A549 (cell line): ENCODE measurements around the gene RNF10. TPM values are rescaled to one million over a fixed set of nuclear protein-coding genes. Genes with fewer than 3 reads are reported as not detected.

ENCODE experiments used
- ATAC-seq, 2 experiments: fragments of 200-7000 bp in 1 of 2; fragments of >200 bp in 1 of 2; cut with Nextera tagmentation in 1 of 2; cut with Tn5 transposase in 1 of 2; 3 replicates each; pipeline versions ENCODE4 v1.8.0 to v1.9.1; 2018 to 2020; ENCODE audit warnings: mild to moderate bottlenecking in 1 of 2, moderate library complexity in 1 of 2
- CTCF ChIA-PET: fragments of 300-600 bp; sonication (Branson Sonifier 250); formaldehyde crosslinking; extraction: SDS; loops from one replicate; lab custom pipeline; 2021; ENCODE audit warnings: antibody characterized with exemption, inconsistent platforms; lab: Yijun Ruan, JAX
- POLR2A ChIA-PET: fragments of 350-600 bp; formaldehyde crosslinking; extraction: SDS; loops from one replicate; lab custom pipeline; 2021; ENCODE audit warnings: antibody characterized with exemption, inconsistent platforms; lab: Yijun Ruan, JAX
- DNase-seq, 2 experiments: peaks; one replicate each; pipeline versions ENCODE4 v3.0.0 to v3.0.0-alpha.2; 2011 to 2016; ENCODE audit warnings: low read depth in 1 of 2, low spot score in 1 of 2
- FAIRE-seq: peaks from 2 replicates; lab custom pipeline; 2011; peaks lifted over from hg19 to GRCh38; lab: Jason Lieb, UNC
- H3K27ac ChIP-seq, 2 experiments: fragments of >200 bp; sonication (Bioruptor Twin); formaldehyde crosslinking; 3 replicates each; pipeline ENCODE4 v1.5.1; 2016 to 2017
- H3K4me1 ChIP-seq: fragments of >200 bp; sonication (Bioruptor Twin); formaldehyde crosslinking; 3 replicates; pipeline ENCODE4 v1.6.1; 2016
- H3K4me2 ChIP-seq: fragments of >200 bp; sonication (Bioruptor Twin); formaldehyde crosslinking; 3 replicates; pipeline ENCODE4 v1.6.1; 2016
- H3K4me3 ChIP-seq: fragments of >200 bp; sonication (Bioruptor Twin); formaldehyde crosslinking; 3 replicates; pipeline ENCODE4 v1.5.1; 2016
- H3K9me3 ChIP-seq: fragments of >200 bp; sonication (Bioruptor Twin); formaldehyde crosslinking; 3 replicates; pipeline ENCODE4 v1.6.1; 2016
- CBX2 ChIP-seq: fragments of 200-600 bp; sonication (generic); IDR thresholded peaks from 2 replicates; pipeline ENCODE4 v1.6.1; 2016; ENCODE audit warnings: low read depth, mild to moderate bottlenecking, borderline replicate concordance
- CBX8 ChIP-seq: fragments of 200-600 bp; sonication (generic); IDR thresholded peaks from 2 replicates; pipeline ENCODE4 v1.6.1; 2016
- CHD2 ChIP-seq: fragments of 150-350 bp; IDR thresholded peaks from 2 replicates; pipeline ENCODE4 v1.6.1; 2014; ENCODE audit warnings: low read length; ENCODE audit not compliant: partially characterized antibody
- CHD4 ChIP-seq: fragments of 200-600 bp; sonication (generic); IDR thresholded peaks from 2 replicates; pipeline ENCODE4 v1.6.1; 2016; ENCODE audit warnings: antibody characterized with exemption, mild to moderate bottlenecking, borderline replicate concordance
- CTCF ChIP-seq: fragments of >200 bp; sonication (Bioruptor Twin); formaldehyde crosslinking; IDR thresholded peaks from 3 replicates; pipeline ENCODE4 v1.5.1; 2016
- EHF ChIP-seq: fragments of 250-450 bp; sonication (Bioruptor Pico); IDR thresholded peaks from 2 replicates; pipeline ENCODE4 v1.5.0; 2020; ENCODE audit warnings: mild to moderate bottlenecking
- EHMT2 ChIP-seq: fragments of 200-600 bp; sonication (generic); IDR thresholded peaks from 2 replicates; pipeline ENCODE4 v1.6.1; 2016; ENCODE audit warnings: antibody characterized with exemption, low read depth, mild to moderate bottlenecking, moderate library complexity
- ELK1 ChIP-seq: fragments of 150-350 bp; IDR thresholded peaks from 2 replicates; pipeline ENCODE4 v1.6.1; 2014; ENCODE audit warnings: low read depth, mild to moderate bottlenecking, low read length
- EP300 ChIP-seq, 2 experiments: fragments of >200 bp; sonication (Bioruptor Twin); formaldehyde crosslinking; IDR thresholded peaks; 2 replicates in 1 of 2; 3 replicates in 1 of 2; pipeline ENCODE4 v1.6.1; 2016 to 2017
- ESRRA ChIP-seq: fragments of 150-350 bp; IDR thresholded peaks from 2 replicates; pipeline ENCODE4 v1.6.1; 2014; ENCODE audit warnings: mild to moderate bottlenecking, low read length, borderline replicate concordance
- FOSB ChIP-seq: fragments of 250-450 bp; sonication (Bioruptor Pico); IDR thresholded peaks from 2 replicates; pipeline ENCODE4 v1.5.0; 2020; ENCODE audit warnings: mild to moderate bottlenecking, moderate library complexity
- GATA3 ChIP-seq: IDR thresholded peaks from 2 replicates; pipeline ENCODE4 v1.6.1; 2012; ENCODE audit warnings: borderline replicate concordance
- HOXA7 ChIP-seq: fragments of 250-450 bp; sonication (Bioruptor Pico); IDR thresholded peaks from 2 replicates; pipeline ENCODE4 v1.5.0; 2020; ENCODE audit warnings: mild to moderate bottlenecking, moderate library complexity
- JUNB ChIP-seq: fragments of >200 bp; sonication (Bioruptor Twin); formaldehyde crosslinking; IDR thresholded peaks from 2 replicates; pipeline ENCODE4 v1.6.1; 2016
- MAFK ChIP-seq: fragments of 450-650 bp; IDR thresholded peaks from 2 replicates; pipeline ENCODE4 v1.6.1; 2014; ENCODE audit not compliant: partially characterized antibody
- MAZ ChIP-seq: fragments of 150-350 bp; IDR thresholded peaks from 2 replicates; pipeline ENCODE4 v1.6.1; 2014; ENCODE audit warnings: antibody characterized with exemption, low read depth, low read length, borderline replicate concordance
- MYC ChIP-seq: IDR thresholded peaks from 2 replicates; pipeline ENCODE4 v1.6.1; 2012; ENCODE audit warnings: mild to moderate bottlenecking, inconsistent platforms, low read length, improper control_type of control experiment, borderline replicate concordance
- NFE2L2 ChIP-seq: fragments of 150-350 bp; conservative IDR thresholded peaks from 2 replicates; pipeline ENCODE4 v1.6.1; 2014; ENCODE audit warnings: low read length
- NPAS2 ChIP-seq: fragments of 250-450 bp; sonication (Bioruptor Pico); IDR thresholded peaks from 2 replicates; pipeline ENCODE4 v1.8.0; 2022; ENCODE audit warnings: mild to moderate bottlenecking, moderate library complexity, borderline replicate concordance
- NR3C1 ChIP-seq: fragments of >200 bp; sonication (Bioruptor Twin); formaldehyde crosslinking; IDR thresholded peaks from 3 replicates; pipeline ENCODE4 v1.6.1; 2017
- POLR2AphosphoS2 ChIP-seq: conservative IDR thresholded peaks from 2 replicates; pipeline ENCODE4 v1.6.1; 2012; ENCODE audit warnings: low read length, improper control_type of control experiment, inconsistent platforms
- RAD21 ChIP-seq, 2 experiments: fragments of >200 bp in 1 of 2; sonication (Bioruptor Twin) in 1 of 2; formaldehyde crosslinking in 1 of 2; IDR thresholded peaks in 1 of 2; conservative IDR thresholded peaks in 1 of 2; 2 replicates in 1 of 2; 3 replicates in 1 of 2; pipeline ENCODE4 v1.6.1; 2012 to 2018; ENCODE audit warnings: inconsistent platforms in 1 of 2
- RARB ChIP-seq: fragments of 250-450 bp; sonication (Bioruptor Pico); IDR thresholded peaks from 2 replicates; pipeline ENCODE4 v1.8.0; 2021; ENCODE audit warnings: mild to moderate bottlenecking, moderate library complexity
- RNF2 ChIP-seq: fragments of 200-600 bp; sonication (generic); IDR thresholded peaks from 2 replicates; pipeline ENCODE4 v1.6.1; 2016; ENCODE audit warnings: low read depth, mild to moderate bottlenecking, antibody characterized with exemption, moderate library complexity, borderline replicate concordance
- SMC3 ChIP-seq: fragments of >200 bp; sonication (Bioruptor Twin); formaldehyde crosslinking; IDR thresholded peaks from 3 replicates; pipeline ENCODE4 v1.6.1; 2018; ENCODE audit warnings: inconsistent platforms
- SREBF2 ChIP-seq: fragments of 450-650 bp; IDR thresholded peaks from 2 replicates; pipeline ENCODE4 v1.6.1; 2014; ENCODE audit warnings: mild to moderate bottlenecking, moderate library complexity
- TP53 ChIP-seq: fragments of 250-450 bp; sonication (Bioruptor Pico); IDR thresholded peaks from 2 replicates; pipeline ENCODE4 v1.5.0; 2021; ENCODE audit warnings: mild to moderate bottlenecking, moderate library complexity
- ZFP36 ChIP-seq: fragments of 450-650 bp; IDR thresholded peaks from 2 replicates; pipeline ENCODE4 v1.6.1; 2014; ENCODE audit warnings: borderline replicate concordance; ENCODE audit not compliant: partially characterized antibody
- ZNF302 ChIP-seq: fragments of 250-450 bp; sonication (Bioruptor Pico); IDR thresholded peaks from 2 replicates; pipeline ENCODE4 v1.9.0; 2021; ENCODE audit warnings: inconsistent platforms, mild to moderate bottlenecking, moderate library complexity
- ZSCAN20 ChIP-seq: fragments of 250-450 bp; sonication (Bioruptor Pico); IDR thresholded peaks from 2 replicates; pipeline ENCODE4 v1.8.0; 2022; ENCODE audit warnings: mild to moderate bottlenecking, moderate library complexity
- WGBS: methylation state at CpG from one replicate; pipeline ENCODE4 v1.1.6; 2017; ENCODE audit errors: missing lambda C conversion rate; 5-methylcytosine and 5-hydroxymethylcytosine counted together
- polyA plus RNA-seq, 4 experiments: library from polyadenylated mRNA; depleted of rRNA in 3 of 4; stranded (reverse); fragments of >200 nt; fragmentation: RNase III in 1 of 4; extraction: RNeasy Plus Mini Kit Qiagen cat#74134 plus additional on column Dnase treatment in 1 of 4; gene quantifications; 2 replicates in 3 of 4; 3 replicates in 1 of 4; pipeline ENCODE4 v1.2.3, GENCODE V29; 2011 to 2017
- TF ChIP-seq, protein P1 (sequence below): fragments of 450-650 bp; IDR thresholded peaks from 2 replicates; pipeline ENCODE4 v1.6.1; 2014; ENCODE audit warnings: antibody characterized with exemption
- TF ChIP-seq, protein P2 (sequence below): fragments of 250-450 bp; sonication (Bioruptor Pico); IDR thresholded peaks from 2 replicates; pipeline ENCODE4 v1.5.0; 2020; ENCODE audit warnings: low read depth, mild to moderate bottlenecking, moderate library complexity
- TF ChIP-seq, protein P3 (sequence below): IDR thresholded peaks from 2 replicates; pipeline ENCODE4 v1.6.1; 2012; ENCODE audit warnings: low read depth, borderline replicate concordance

The RNF10 gene
- polyA plus RNA-seq, 2 of the 4 experiments (the other 2 are of a cell fraction) = 87.0 to 118 TPM

DNA sequence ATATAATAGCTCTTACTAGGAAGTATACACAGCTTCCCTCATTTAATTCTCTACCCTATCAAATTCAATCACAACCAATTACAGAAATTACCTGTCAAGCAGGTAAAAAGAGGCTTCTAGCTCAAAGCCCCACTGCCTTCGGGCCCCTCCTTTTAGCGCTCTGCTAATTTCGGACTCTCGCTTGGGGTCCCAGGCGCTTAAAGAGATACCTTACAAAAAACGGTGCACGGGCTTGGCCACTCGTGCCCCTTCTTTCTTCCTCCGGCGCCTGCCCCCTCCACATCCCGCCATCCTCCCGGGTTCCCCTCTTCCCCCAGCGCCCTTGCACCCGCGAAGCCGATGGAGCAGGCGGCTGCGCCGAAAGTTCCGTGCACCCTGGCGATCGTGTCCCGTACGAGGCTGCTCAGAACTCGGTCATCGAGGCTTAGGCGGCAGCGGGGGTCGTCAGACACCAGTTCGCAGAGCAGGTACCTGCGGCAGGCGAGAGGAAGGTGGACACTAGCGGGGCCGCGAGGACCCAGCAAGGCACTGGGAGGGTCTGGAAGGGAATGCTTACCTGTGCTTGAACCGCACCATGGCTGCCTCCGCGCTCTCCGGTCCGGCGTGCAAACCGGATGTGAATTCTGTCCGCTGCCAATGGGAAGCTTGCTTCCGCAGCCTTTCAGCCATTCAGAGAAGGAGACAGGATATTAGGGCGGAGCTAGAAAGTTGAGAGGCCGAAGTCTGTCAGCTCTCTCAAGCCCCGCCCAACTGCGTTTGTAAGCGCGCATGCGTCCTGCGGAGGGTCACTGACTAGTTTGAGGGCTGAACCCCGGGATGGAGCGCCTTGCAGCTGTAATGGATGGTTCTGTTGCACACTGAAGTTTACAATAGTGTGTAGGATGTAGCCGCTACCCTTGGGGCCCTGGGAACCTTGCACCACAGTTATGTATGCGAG, 46.9 kb downstream of the RNF10 start, which contains the start of gene POP5:
POP5 (minus strand) TSS at position 616 of the 937 bp plus-strand sequence; CDS start at position 576, 40 bp downstream.
- peak; percentile 88 to 95 for ATAC-seq
- Histone ChIP-seq H3K9me3 (no peaks in the 10 kb centered on the region), H3K4me3 (peak within 1 kb of the TSS; percentile 82), H3K4me1 (peaks cover 7% of the 10 kb centered on the region; the same call in 2 of the 3 replicates), H3K4me2 (peak within 1 kb of the TSS; percentile 92), H3K27ac (peak within 1 kb of the TSS; percentile 85 to 86)
- FAIRE-seq = peak; percentile 68
- 2% methylated on average over 50 of the region's 56 CpGs for WGBS
- DNase-seq = peak; percentile 93 to 98
- CTCF ChIA-PET = interaction anchor here (0.7 to 11.2 kb wide), 13 partner anchors 10 to 515 kb away, joined by 3 to 155 read pairs (median 4); partner anchors contain the start of gene ACADS
- POLR2A ChIA-PET = interaction anchor here (0.6 to 1.6 kb wide), 14 partner anchors 9 to 404 kb away, joined by 3 to 8 read pairs (median 4); partner anchors contain the start of genes COQ5 and MLEC
- TF ChIP-seq ZNF302 (CRISPR knock-in tag) (no peak), CHD4 (no peak), MAFK (no peak), ESRRA (no peak), FOSB (CRISPR knock-in tag) (peak; percentile 73), NPAS2 (CRISPR knock-in tag) (no peak), SMC3 (no peak), EP300 (IDR thresholded peaks at IDR 0.05) (no peak), GATA3 (peak; percentile 46; the same call in 1 of the 2 replicates), RNF2 (no peak), RARB (CRISPR knock-in tag) (no peak), RAD21 (conservative IDR thresholded peaks at IDR 0.05 in 1 of 2, IDR thresholded peaks at IDR 0.05 in 1 of 2) (no peak; a peak in 1 of 5 replicates), HOXA7 (CRISPR knock-in tag) (0 out of 2 replicates have a peak, but pooled peaks have one; percentile 63), ZSCAN20 (CRISPR knock-in tag) (no peak), CBX2 (no peak), NR3C1 (no peak), EHMT2 (no peak), SREBF2 (no peak), CBX8 (no peak), NFE2L2 (no peak), TP53 (CRISPR knock-in tag) (no peak), MYC (no peak), CHD2 (no peak), CTCF (no peak), MAZ (no peak), POLR2AphosphoS2 (peak; percentile 17; the same call in 1 of the 2 replicates), ELK1 (no peak), JUNB (no peak), EHF (CRISPR knock-in tag) (no peak), ZFP36 (no peak)
- TF ChIP-seq, protein P1, sequence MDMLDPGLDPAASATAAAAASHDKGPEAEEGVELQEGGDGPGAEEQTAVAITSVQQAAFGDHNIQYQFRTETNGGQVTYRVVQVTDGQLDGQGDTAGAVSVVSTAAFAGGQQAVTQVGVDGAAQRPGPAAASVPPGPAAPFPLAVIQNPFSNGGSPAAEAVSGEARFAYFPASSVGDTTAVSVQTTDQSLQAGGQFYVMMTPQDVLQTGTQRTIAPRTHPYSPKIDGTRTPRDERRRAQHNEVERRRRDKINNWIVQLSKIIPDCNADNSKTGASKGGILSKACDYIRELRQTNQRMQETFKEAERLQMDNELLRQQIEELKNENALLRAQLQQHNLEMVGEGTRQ = no peak
- TF ChIP-seq, protein P2, sequence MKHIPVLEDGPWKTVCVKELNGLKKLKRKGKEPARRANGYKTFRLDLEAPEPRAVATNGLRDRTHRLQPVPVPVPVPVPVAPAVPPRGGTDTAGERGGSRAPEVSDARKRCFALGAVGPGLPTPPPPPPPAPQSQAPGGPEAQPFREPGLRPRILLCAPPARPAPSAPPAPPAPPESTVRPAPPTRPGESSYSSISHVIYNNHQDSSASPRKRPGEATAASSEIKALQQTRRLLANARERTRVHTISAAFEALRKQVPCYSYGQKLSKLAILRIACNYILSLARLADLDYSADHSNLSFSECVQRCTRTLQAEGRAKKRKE (CRISPR knock-in tag) = no peak
- TF ChIP-seq, protein P3, sequence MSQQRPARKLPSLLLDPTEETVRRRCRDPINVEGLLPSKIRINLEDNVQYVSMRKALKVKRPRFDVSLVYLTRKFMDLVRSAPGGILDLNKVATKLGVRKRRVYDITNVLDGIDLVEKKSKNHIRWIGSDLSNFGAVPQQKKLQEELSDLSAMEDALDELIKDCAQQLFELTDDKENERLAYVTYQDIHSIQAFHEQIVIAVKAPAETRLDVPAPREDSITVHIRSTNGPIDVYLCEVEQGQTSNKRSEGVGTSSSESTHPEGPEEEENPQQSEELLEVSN = peak; percentile 73; the same call in 1 of the 2 replicates
